GM21423 (cell line): ENCODE results near the gene ZNF823.

ENCODE experiments used
- ATAC-seq: cut with Tn5 transposase; IDR thresholded peaks from one replicate; pipeline ENCODE4 v1.9.1; 2021; ENCODE audit warnings: mild to moderate bottlenecking, moderate library complexity; ENCODE audit not compliant: unreplicated experiment

The ZNF823 gene

GRCh38 chr19:11737964-11738745 is 591 bp downstream of the ZNF823 start:
- peak; percentile 35 for ATAC-seq

- no peak for ATAC-seq
Observed at GRCh38 chr19:11736696-11737095, 2.0 kb downstream of the ZNF823 start.

- ATAC-seq: no peak
Observed at GRCh38 chr19:11735375-11735774, 3.4 kb downstream of the ZNF823 start.

- ATAC-seq: no peak
Observed at GRCh38 chr19:11729586-11729985, 9.2 kb downstream of the ZNF823 start.

GRCh38 chr19:11722414-11722813 is 16.3 kb downstream of the ZNF823 start:
- ATAC-seq: no peak

GRCh38 chr19:11721681-11722080 is 17.1 kb downstream of the ZNF823 start:
- no peak for ATAC-seq

GRCh38 chr19:11710313-11710712 is 28.4 kb downstream of the ZNF823 start:
- no peak for ATAC-seq

- ATAC-seq: no peak
Observed at GRCh38 chr19:11708457-11708856, 30.3 kb downstream of the ZNF823 start.

- no peak for ATAC-seq
Observed at GRCh38 chr19:11705474-11705873, 33.3 kb downstream of the ZNF823 start.

- ATAC-seq: no peak
Observed at GRCh38 chr19:11704626-11705025, 34.1 kb downstream of the ZNF823 start.

- no peak for ATAC-seq
Observed at GRCh38 chr19:11699931-11700794, 38.6 kb downstream of the ZNF823 start.

GRCh38 chr19:11698231-11698630 is 40.5 kb downstream of the ZNF823 start:
- no peak for ATAC-seq

GRCh38 chr19:11697284-11697855 is 41.4 kb downstream of the ZNF823 start:
- ATAC-seq: no peak

GRCh38 chr19:11694533-11695439 is 44.0 kb downstream of the ZNF823 start:
- ATAC-seq: peak; percentile 90

GRCh38 chr19:11693505-11694499 is 44.9 kb downstream of the ZNF823 start:
- no peak for ATAC-seq

- ATAC-seq: no peak
Observed at GRCh38 chr19:11692127-11692790, 46.5 kb downstream of the ZNF823 start.

- ATAC-seq: no peak
Observed at GRCh38 chr19:11685676-11686650, 52.8 kb downstream of the ZNF823 start.
